WTC11 (cell line): Measurements from ENCODE around the gene FLYWCH2. TPM values are rescaled to one million over a fixed set of nuclear protein-coding genes. Genes with fewer than 3 reads are reported as not detected.
A peak's percentile ranks its signal among the peaks of the same experiment; 100 is the strongest.

ENCODE experiments used
- ATAC-seq: fragments of 200-7000 bp; cut with Tn5 transposase; 2 replicates; pipeline ENCODE4 v1.10.0; 2021; ENCODE audit warnings: mild to moderate bottlenecking, moderate library complexity
- CTCF ChIA-PET: fragments of 300-600 bp; sonication (Branson Sonifier 250); formaldehyde crosslinking; loops from one replicate; lab custom pipeline; 2021; ENCODE audit warnings: antibody characterized with exemption; lab: Charles Lee
- POLR2A ChIA-PET: fragments of 350-600 bp; sonication (Branson Sonifier 250); formaldehyde crosslinking; loops from one replicate; lab custom pipeline; 2021; ENCODE audit warnings: antibody characterized with exemption; lab: Charles Lee
- DNase-seq: peaks from one replicate; pipeline ENCODE4 v3.0.0; 2021; ENCODE audit warnings: low spot score
- H3K27ac Mint-ChIP-seq: 2 replicates; pipeline ENCODE4 v1.8.0; 2021; ENCODE audit warnings: mixed read lengths
- H3K27me3 Mint-ChIP-seq: 2 replicates; pipeline ENCODE4 v1.8.0; 2021; ENCODE audit warnings: low read depth, mild to moderate bottlenecking, moderate library complexity, mixed read lengths
- H3K36me3 Mint-ChIP-seq: 2 replicates; pipeline ENCODE4 v1.8.0; 2021; ENCODE audit warnings: mixed read lengths
- H3K4me1 Mint-ChIP-seq: 2 replicates; pipeline ENCODE4 v1.8.0; 2022; ENCODE audit warnings: mixed read lengths
- H3K4me3 Mint-ChIP-seq: 2 replicates; pipeline ENCODE4 v1.8.0; 2021; ENCODE audit warnings: mild to moderate bottlenecking, moderate library complexity, mixed read lengths
- H3K9me3 Mint-ChIP-seq: 2 replicates; pipeline ENCODE4 v1.8.0; 2021; ENCODE audit warnings: mixed read lengths
- ARID4B ChIP-seq: sonication (generic); formaldehyde crosslinking; IDR thresholded peaks from 2 replicates; pipeline ENCODE4 v1.8.0; 2023; ENCODE audit warnings: missing genetic modification reagents, mild to moderate bottlenecking, borderline replicate concordance
- ATF2 ChIP-seq: sonication (generic); formaldehyde crosslinking; IDR thresholded peaks from 2 replicates; pipeline ENCODE4 v1.8.1; 2022; ENCODE audit warnings: low read depth, missing genetic modification reagents, borderline replicate concordance
- CREB1 ChIP-seq: sonication (generic); formaldehyde crosslinking; IDR thresholded peaks from 2 replicates; pipeline ENCODE4 v1.8.0; 2023; ENCODE audit warnings: mild to moderate bottlenecking, missing genetic modification reagents
- CREM ChIP-seq: sonication (generic); formaldehyde crosslinking; IDR thresholded peaks from 2 replicates; pipeline ENCODE4 v1.8.1; 2022; ENCODE audit warnings: mild to moderate bottlenecking, missing genetic modification reagents, moderate library complexity
- E2F5 ChIP-seq: sonication (generic); formaldehyde crosslinking; IDR thresholded peaks from 2 replicates; pipeline ENCODE4 v1.8.1; 2022; ENCODE audit warnings: mild to moderate bottlenecking, moderate library complexity, missing genetic modification reagents
- FOXK1 ChIP-seq: sonication (generic); formaldehyde crosslinking; IDR thresholded peaks from 2 replicates; pipeline ENCODE4 v1.8.0; 2022; ENCODE audit warnings: mild to moderate bottlenecking, moderate library complexity, missing genetic modification reagents
- GTF2I ChIP-seq: fragments of 250-450 bp; sonication (Bioruptor Pico); conservative IDR thresholded peaks from 2 replicates; pipeline ENCODE4 v1.4.0; 2021; ENCODE audit warnings: mild to moderate bottlenecking
- HMGXB4 ChIP-seq: sonication (generic); formaldehyde crosslinking; IDR thresholded peaks from 2 replicates; pipeline ENCODE4 v1.8.1; 2023; ENCODE audit warnings: mild to moderate bottlenecking, moderate library complexity, missing genetic modification reagents
- IRF2 ChIP-seq: sonication (generic); formaldehyde crosslinking; IDR thresholded peaks from 2 replicates; pipeline ENCODE4 v1.8.0; 2022; ENCODE audit warnings: low read depth, missing genetic modification reagents, borderline replicate concordance
- NFATC4 ChIP-seq: fragments of 250-450 bp; sonication (Bioruptor Pico); IDR thresholded peaks from 2 replicates; pipeline ENCODE4 v1.9.0; 2021; ENCODE audit warnings: mild to moderate bottlenecking
- NFE2L1 ChIP-seq: sonication (generic); formaldehyde crosslinking; IDR thresholded peaks from 2 replicates; pipeline ENCODE4 v1.8.1; 2023; ENCODE audit warnings: missing genetic modification reagents
- PRDM15 ChIP-seq: sonication (generic); formaldehyde crosslinking; IDR thresholded peaks from 2 replicates; pipeline ENCODE4 v1.8.0; 2022; ENCODE audit warnings: missing genetic modification reagents
- ZBTB21 ChIP-seq: sonication (generic); formaldehyde crosslinking; IDR thresholded peaks from 2 replicates; pipeline ENCODE4 v1.8.1; 2023; ENCODE audit warnings: mild to moderate bottlenecking, missing genetic modification reagents, borderline replicate concordance
- ZNF425 ChIP-seq: fragments of 250-450 bp; sonication (Bioruptor Pico); conservative IDR thresholded peaks from 2 replicates; pipeline ENCODE4 v1.9.0; 2021; ENCODE audit warnings: mild to moderate bottlenecking
- ZSCAN18 ChIP-seq: fragments of 250-450 bp; sonication (Bioruptor Pico); IDR thresholded peaks from 2 replicates; pipeline ENCODE4 v2.1.2; 2022; ENCODE audit warnings: mild to moderate bottlenecking, moderate library complexity
- total RNA-seq: library from RNA; stranded (reverse); gene quantifications from 3 replicates; pipeline ENCODE4 v1.2.3, GENCODE V29; 2021

FLYWCH2 gene
- total RNA-seq, 1 experiment from 2014 or later: 20.7 TPM

- TF ChIP-seq ZNF425 (CRISPR knock-in tag) (no peak), IRF2 (CRISPR knock-in tag) (no peak), ATF2 (CRISPR knock-in tag) (no peak)
Observed at GRCh38 chr16:2866431-2866830, 16.6 kb upstream of the FLYWCH2 start (continued).

GRCh38 chr16:2867661-2867986, 15.4 kb upstream of the FLYWCH2 start:
- ChIA-PET POLR2A (interaction anchor here (1.2 to 1.6 kb wide), 5 partner anchors 12 to 61 kb away, joined by 3 to 7 read pairs (median 4); partner anchors contain the start of gene FLYWCH2), CTCF (interaction anchor here (0.8 to 4.7 kb wide), 31 partner anchors 9 to 191 kb away, joined by 3 to 99 read pairs (median 6); partner anchors contain the start of genes FLYWCH1, FLYWCH2, KCTD5 and PRSS21)
- no peaks in the 10 kb centered on the region for H3K36me3 Mint-ChIP-seq
- H3K9me3 Mint-ChIP-seq: no peaks in the 10 kb centered on the region
- ATAC-seq (no peak), DNase-seq (no peak)
- peak overlapping the region; percentile 73 for H3K4me3 Mint-ChIP-seq
- H3K4me1 Mint-ChIP-seq: no peaks in the 10 kb centered on the region
- H3K27me3 Mint-ChIP-seq: peaks cover 77% of the 10 kb centered on the region
- TF ChIP-seq NFE2L1 (CRISPR knock-in tag): no peak
- no peak for TF ChIP-seq E2F5
- no peak for TF ChIP-seq HMGXB4
- no peak for TF ChIP-seq GTF2I (CRISPR knock-in tag)
- no peak for TF ChIP-seq CREB1 (CRISPR knock-in tag)
- TF ChIP-seq FOXK1: no peak
- no peak for TF ChIP-seq ZSCAN18 (CRISPR knock-in tag)
- H3K27ac Mint-ChIP-seq: no peak overlapping the region

GRCh38 chr16:2867987-2868789, 14.8 kb upstream of the FLYWCH2 start:
- 0 out of 2 replicates have a peak, but pooled peaks cover 3% of the 10 kb centered on the region for H3K4me1 Mint-ChIP-seq
- ATAC-seq: peak; percentile 94
- H3K4me3 Mint-ChIP-seq: peak overlapping the region; percentile 73
- H3K9me3 Mint-ChIP-seq: no peaks in the 10 kb centered on the region
- no peaks in the 10 kb centered on the region for H3K36me3 Mint-ChIP-seq
- DNase-seq: peak; percentile 97
- peaks cover 80% of the 10 kb centered on the region for H3K27me3 Mint-ChIP-seq
- ChIA-PET CTCF (interaction anchor here (0.7 to 4.7 kb wide), 35 partner anchors 8 to 304 kb away, joined by 3 to 99 read pairs (median 6); partner anchors contain the start of genes FLYWCH1, FLYWCH2, KCTD5 and PRSS21), POLR2A (interaction anchor here (1.2 to 1.6 kb wide), 5 partner anchors 12 to 60 kb away, joined by 3 to 7 read pairs (median 4); partner anchors contain the start of gene FLYWCH2)
- no peak overlapping the region for H3K27ac Mint-ChIP-seq
- no peak for TF ChIP-seq PRDM15
- TF ChIP-seq NFATC4 (CRISPR knock-in tag): no peak
- TF ChIP-seq ARID4B (CRISPR knock-in tag): no peak
- TF ChIP-seq CREM: 0 out of 2 replicates have a peak, but pooled peaks have one; percentile 62
- TF ChIP-seq ZBTB21 (CRISPR knock-in tag): no peak
